ENCODE results near the gene KCNIP1. TPM values are rescaled to one million over a fixed set of nuclear protein-coding genes. Genes with fewer than 3 reads are reported as not detected.

The KCNIP1 gene
- total RNA-seq, 2 donors from 2014 or later = not detected

GRCh38 chr5:170523830-170524229, 20.0 kb downstream of the KCNIP1 start:
- DNase-seq (ENCODE audit: low spot score) (no peak), ATAC-seq (no peak)
- H3K27me3 Mint-ChIP-seq = peaks cover 17 to 18% of the 10 kb centered on the region in 2 donors
- no peak overlapping the region for H3K27ac Mint-ChIP-seq
- H3K9me3 Mint-ChIP-seq = no peaks in the 10 kb centered on the region
- peaks cover 0 to 3% of the 10 kb centered on the region in 2 donors for H3K4me1 Mint-ChIP-seq (ENCODE audit: low read depth in 2 of 2)
- no peaks in the 10 kb centered on the region for H3K36me3 Mint-ChIP-seq
- no peak overlapping the region for H3K4me3 Mint-ChIP-seq

- no peaks in the 10 kb centered on the region for H3K36me3 Mint-ChIP-seq
- no peak overlapping the region for H3K4me3 Mint-ChIP-seq
- DNase-seq (ENCODE audit: low spot score) (no peak), ATAC-seq (no peak)
- no peaks in the 10 kb centered on the region for H3K9me3 Mint-ChIP-seq
- peaks cover 0 to 3% of the 10 kb centered on the region in 2 donors for H3K4me1 Mint-ChIP-seq (ENCODE audit: low read depth in 2 of 2)
- no peak overlapping the region for H3K27ac Mint-ChIP-seq
- peaks cover 10 to 14% of the 10 kb centered on the region in 2 donors for H3K27me3 Mint-ChIP-seq
These were observed 20.8 kb downstream of the KCNIP1 start for GRCh38 chr5:170524576-170524975.

GRCh38 chr5:170525470-170526211, 21.8 kb downstream of the KCNIP1 start:
- Mint-ChIP-seq H3K27ac (no peak overlapping the region), H3K9me3 (no peaks in the 10 kb centered on the region), H3K36me3 (no peaks in the 10 kb centered on the region), H3K4me3 (no peak overlapping the region), H3K4me1 (ENCODE audit: low read depth in 2 of 2) (peaks cover 0 to 3% of the 10 kb centered on the region in 2 donors), H3K27me3 (peaks cover 7 to 12% of the 10 kb centered on the region in 2 donors)
- ATAC-seq = no peak
- DNase-seq (ENCODE audit: low spot score) = peak; percentile 34

DNA sequence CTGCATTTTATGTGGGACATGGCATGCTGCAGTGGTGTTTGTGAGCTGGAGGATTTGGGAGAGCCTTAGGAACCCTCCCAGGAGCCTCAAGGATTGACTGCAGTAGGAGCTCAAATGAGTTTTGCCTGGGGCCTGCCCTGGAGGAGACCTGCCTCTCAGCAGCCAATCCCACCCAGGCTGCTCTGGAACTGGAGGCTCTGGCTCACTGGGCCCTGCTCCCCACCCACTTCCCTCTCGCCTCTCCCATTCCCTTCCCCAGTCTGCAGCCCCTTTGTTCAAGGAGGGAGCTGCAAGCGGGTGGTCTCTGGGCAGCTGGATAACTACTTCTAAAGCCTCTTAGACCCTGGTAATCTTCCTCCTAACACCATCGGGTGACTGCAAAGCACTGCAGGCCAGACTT, 24.2 kb downstream of the KCNIP1 start:
- H3K9me3 Mint-ChIP-seq = no peaks in the 10 kb centered on the region
- peaks cover 0 to 3% of the 10 kb centered on the region in 2 donors for H3K4me1 Mint-ChIP-seq (ENCODE audit: low read depth in 2 of 2)
- no peaks in the 10 kb centered on the region for H3K36me3 Mint-ChIP-seq
- no peak overlapping the region for H3K27ac Mint-ChIP-seq
- no peak overlapping the region for H3K4me3 Mint-ChIP-seq
- no peak for ATAC-seq
- no peak for DNase-seq (ENCODE audit: low spot score)
- H3K27me3 Mint-ChIP-seq = peaks cover 13 to 15% of the 10 kb centered on the region in 2 donors

DNA sequence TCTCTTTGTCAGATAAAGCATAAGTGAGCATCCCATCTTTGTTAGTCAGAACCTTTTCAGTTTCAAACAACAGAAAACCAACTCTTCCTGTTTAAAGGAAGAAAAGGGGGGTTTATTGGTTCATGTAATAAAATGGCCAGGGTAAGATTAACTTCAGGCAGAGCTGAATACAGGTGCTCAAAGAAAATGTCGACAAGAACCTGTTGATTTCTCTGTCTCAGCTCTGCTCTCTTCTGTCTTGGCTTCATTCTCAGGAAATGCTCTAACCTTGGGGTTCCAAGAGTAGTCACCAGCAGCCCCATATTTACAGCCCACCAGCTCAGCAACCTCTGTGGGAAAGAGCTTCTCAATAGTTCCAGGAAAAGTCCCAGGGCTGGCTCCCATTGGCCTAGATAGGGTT, 25.2 kb downstream of the KCNIP1 start:
- no peak for DNase-seq (ENCODE audit: low spot score)
- H3K4me3 Mint-ChIP-seq = no peak overlapping the region
- H3K36me3 Mint-ChIP-seq = no peaks in the 10 kb centered on the region
- no peak overlapping the region for H3K27ac Mint-ChIP-seq
- no peak for ATAC-seq
- no peaks in the 10 kb centered on the region for H3K4me1 Mint-ChIP-seq (ENCODE audit: low read depth in 2 of 2)
- H3K27me3 Mint-ChIP-seq = peaks cover 7 to 16% of the 10 kb centered on the region in 2 donors
- no peaks in the 10 kb centered on the region for H3K9me3 Mint-ChIP-seq

GRCh38 chr5:170532935-170533334, 29.1 kb downstream of the KCNIP1 start:
- Mint-ChIP-seq H3K27ac (no peak overlapping the region), H3K4me1 (ENCODE audit: low read depth in 2 of 2) (no peaks in the 10 kb centered on the region), H3K4me3 (no peak overlapping the region), H3K36me3 (no peaks in the 10 kb centered on the region), H3K27me3 (peaks cover 13 to 20% of the 10 kb centered on the region in 2 donors), H3K9me3 (no peaks in the 10 kb centered on the region)
- ATAC-seq = no peak
- DNase-seq (ENCODE audit: low spot score) = peak; percentile 13

GRCh38 chr5:170533383-170533782, 29.6 kb downstream of the KCNIP1 start:
- DNase-seq (ENCODE audit: low spot score) = peak; percentile 41
- no peak for ATAC-seq
- H3K36me3 Mint-ChIP-seq = no peaks in the 10 kb centered on the region
- H3K4me1 Mint-ChIP-seq (ENCODE audit: low read depth in 2 of 2) = no peaks in the 10 kb centered on the region
- H3K27ac Mint-ChIP-seq = no peak overlapping the region
- no peak overlapping the region for H3K4me3 Mint-ChIP-seq
- H3K9me3 Mint-ChIP-seq = no peaks in the 10 kb centered on the region
- peaks cover 12 to 20% of the 10 kb centered on the region in 2 donors for H3K27me3 Mint-ChIP-seq

DNA sequence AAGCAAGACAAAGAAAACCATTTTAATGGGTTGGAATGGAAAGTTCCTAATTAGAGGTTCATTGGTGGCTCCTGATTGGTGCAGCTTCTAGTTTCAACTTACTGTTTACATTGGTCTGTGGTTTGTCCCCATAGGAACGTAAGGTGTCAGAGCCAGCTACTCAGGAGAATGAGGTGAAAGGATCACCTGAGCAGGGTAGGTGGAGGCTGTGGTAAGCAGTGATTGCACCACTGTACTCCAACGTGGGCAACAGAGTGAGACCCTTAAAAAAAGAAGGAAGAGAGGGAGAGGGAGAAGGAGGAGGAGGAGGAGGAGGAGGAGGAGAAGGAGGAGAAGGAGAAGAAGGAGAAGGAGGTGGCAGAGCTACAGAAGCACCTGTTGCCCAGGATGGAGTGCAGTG, 30.4 kb downstream of the KCNIP1 start:
- ATAC-seq = no peak
- Mint-ChIP-seq H3K27ac (no peak overlapping the region), H3K9me3 (no peaks in the 10 kb centered on the region), H3K36me3 (no peaks in the 10 kb centered on the region), H3K4me3 (no peak overlapping the region), H3K4me1 (ENCODE audit: low read depth in 2 of 2) (no peaks in the 10 kb centered on the region), H3K27me3 (peaks cover 13 to 20% of the 10 kb centered on the region in 2 donors)
- no peak for DNase-seq (ENCODE audit: low spot score)

DNA sequence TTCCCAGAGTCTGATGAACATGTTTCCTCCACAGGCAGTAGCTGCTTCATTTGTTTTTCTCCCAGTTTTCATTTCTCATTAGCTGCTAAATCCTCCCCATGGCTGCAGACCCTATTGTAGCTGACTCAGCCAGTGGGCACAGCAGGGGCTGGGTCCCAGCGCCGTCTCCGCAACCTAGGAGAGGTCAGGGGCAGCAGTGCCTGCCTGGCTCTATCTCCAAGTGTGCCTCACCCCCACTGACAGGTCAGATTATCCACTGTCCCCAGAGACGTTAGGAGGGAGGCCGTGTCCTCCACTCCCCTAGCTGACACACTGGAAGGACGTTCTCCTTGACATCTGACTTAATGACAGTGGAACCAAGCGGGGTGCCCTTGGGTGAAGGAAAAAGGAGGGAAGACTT, 31.1 kb downstream of the KCNIP1 start:
- peak; percentile 28 for DNase-seq (ENCODE audit: low spot score)
- Mint-ChIP-seq H3K9me3 (no peaks in the 10 kb centered on the region), H3K4me1 (ENCODE audit: low read depth in 2 of 2) (no peaks in the 10 kb centered on the region), H3K27ac (no peak overlapping the region), H3K36me3 (no peaks in the 10 kb centered on the region), H3K4me3 (no peak overlapping the region), H3K27me3 (peaks cover 13 to 20% of the 10 kb centered on the region in 2 donors)
- no peak for ATAC-seq

DNA sequence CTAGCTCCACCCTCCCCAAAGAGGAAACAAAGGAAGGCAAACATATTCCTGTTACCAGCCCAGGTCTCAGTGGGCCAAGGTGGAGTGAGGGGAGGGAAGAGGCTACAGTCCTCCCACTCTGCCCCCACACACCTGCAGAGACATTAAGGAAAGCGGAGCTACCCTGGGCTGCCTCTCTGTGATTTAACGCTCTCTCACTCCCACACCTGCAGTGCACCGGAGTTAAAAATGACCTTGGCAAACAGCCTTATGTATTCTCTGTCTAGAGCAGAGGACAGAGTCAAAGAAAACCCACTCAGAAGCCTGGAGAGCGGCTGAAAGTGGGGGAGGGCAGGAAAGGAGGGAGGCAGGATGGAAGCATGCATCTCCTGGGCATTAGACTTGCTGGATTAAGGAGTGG, 32.7 kb downstream of the KCNIP1 start:
- ATAC-seq (no peak), DNase-seq (ENCODE audit: low spot score) (peak; percentile 13)
- H3K27me3 Mint-ChIP-seq = peaks cover 13 to 20% of the 10 kb centered on the region in 2 donors
- H3K4me1 Mint-ChIP-seq (ENCODE audit: low read depth in 2 of 2) = no peaks in the 10 kb centered on the region
- H3K9me3 Mint-ChIP-seq = no peaks in the 10 kb centered on the region
- no peaks in the 10 kb centered on the region for H3K36me3 Mint-ChIP-seq
- H3K4me3 Mint-ChIP-seq = no peak overlapping the region
- H3K27ac Mint-ChIP-seq = no peak overlapping the region

GRCh38 chr5:170537451-170538095, 33.8 kb downstream of the KCNIP1 start:
- Mint-ChIP-seq H3K27me3 (peaks cover 11 to 16% of the 10 kb centered on the region in 2 donors), H3K4me1 (ENCODE audit: low read depth in 2 of 2) (no peaks in the 10 kb centered on the region), H3K9me3 (no peaks in the 10 kb centered on the region), H3K4me3 (no peak overlapping the region), H3K36me3 (no peaks in the 10 kb centered on the region), H3K27ac (no peak overlapping the region)
- DNase-seq (ENCODE audit: low spot score) (peak; percentile 31), ATAC-seq (no peak)

DNA sequence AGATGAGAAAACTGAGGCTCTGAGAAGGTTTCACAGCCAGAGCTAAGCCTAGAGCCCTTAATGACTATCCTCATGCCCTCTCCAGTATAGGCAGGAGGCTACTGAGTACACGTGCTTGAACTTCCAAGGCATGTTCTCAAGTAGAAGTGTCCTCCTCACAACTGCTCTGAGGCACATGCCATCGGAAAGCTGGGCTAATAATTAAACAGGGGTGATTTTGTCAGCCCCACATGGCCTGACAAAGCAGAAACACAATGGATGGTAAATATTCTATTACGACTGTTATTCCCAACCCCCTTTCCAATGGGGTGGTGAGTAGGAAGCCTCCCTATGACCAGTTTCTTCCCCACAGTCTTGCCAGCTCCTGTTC, 34.3 kb downstream of the KCNIP1 start:
- ATAC-seq = no peak
- H3K4me1 Mint-ChIP-seq (ENCODE audit: low read depth in 2 of 2) = no peaks in the 10 kb centered on the region
- no peak overlapping the region for H3K27ac Mint-ChIP-seq
- H3K9me3 Mint-ChIP-seq = no peaks in the 10 kb centered on the region
- H3K27me3 Mint-ChIP-seq = peaks cover 11 to 14% of the 10 kb centered on the region in 2 donors
- H3K36me3 Mint-ChIP-seq = no peaks in the 10 kb centered on the region
- peak; percentile 6 for DNase-seq (ENCODE audit: low spot score)
- H3K4me3 Mint-ChIP-seq = no peak overlapping the region

DNA sequence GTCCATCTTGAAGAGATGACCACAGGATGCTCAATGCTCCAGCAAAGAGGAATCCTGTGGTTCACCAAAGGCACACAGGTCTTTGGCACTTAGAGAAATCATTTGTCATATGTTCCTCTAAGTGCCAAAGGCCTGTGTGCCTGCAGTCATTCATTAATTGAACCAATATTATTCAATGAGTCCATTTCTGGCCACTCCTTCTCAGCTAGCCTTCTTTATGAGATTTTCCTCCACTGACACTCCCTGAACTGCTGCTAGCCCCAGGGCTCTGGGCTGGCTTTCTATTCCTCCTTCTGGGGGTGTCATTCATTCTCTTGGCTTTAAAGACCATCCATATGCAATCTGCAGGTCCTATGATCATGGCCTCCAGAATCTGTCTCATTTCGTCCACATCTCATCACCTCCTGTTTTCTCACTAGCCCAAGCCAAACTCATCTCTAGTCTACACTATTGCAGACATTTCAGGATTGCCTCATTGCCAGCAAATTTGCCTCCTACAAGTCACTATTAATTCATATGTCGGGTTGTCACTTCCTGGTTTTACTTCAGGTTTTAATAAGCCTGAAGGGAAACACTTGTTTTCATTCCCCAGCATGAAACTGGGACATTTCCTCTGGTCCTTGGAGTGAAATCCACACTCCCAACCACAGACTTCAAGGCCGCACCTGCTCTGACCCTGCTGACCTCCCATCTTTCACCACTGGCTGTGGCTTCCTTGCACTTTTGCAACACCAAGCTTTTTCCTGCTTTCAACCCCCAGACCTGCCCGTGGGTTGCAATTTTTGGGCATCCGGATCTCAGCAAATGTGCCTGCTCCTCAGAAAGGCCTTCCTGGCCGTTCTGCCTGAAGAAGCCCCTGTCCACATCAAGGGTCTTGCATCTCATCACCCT, 35.1 kb downstream of the KCNIP1 start:
- Mint-ChIP-seq H3K4me1 (ENCODE audit: low read depth in 2 of 2) (no peaks in the 10 kb centered on the region), H3K27ac (no peak overlapping the region), H3K36me3 (no peaks in the 10 kb centered on the region), H3K4me3 (no peak overlapping the region), H3K9me3 (no peaks in the 10 kb centered on the region), H3K27me3 (peaks cover 11 to 20% of the 10 kb centered on the region in 2 donors)
- DNase-seq (ENCODE audit: low spot score) (no peak), ATAC-seq (no peak)

- DNase-seq (ENCODE audit: low spot score) = peak; percentile 16
- Mint-ChIP-seq H3K27me3 (peaks cover 10 to 22% of the 10 kb centered on the region in 2 donors), H3K4me1 (ENCODE audit: low read depth in 2 of 2) (no peaks in the 10 kb centered on the region), H3K4me3 (no peak overlapping the region), H3K9me3 (peaks cover 1% of the 10 kb centered on the region), H3K27ac (no peak overlapping the region), H3K36me3 (peaks cover 2% of the 10 kb centered on the region)
- ATAC-seq = peak in 1 of 2 donors; percentile 28
These were observed 36.5 kb downstream of the KCNIP1 start for GRCh38 chr5:170540271-170540670.
